ENCODE measurements around the gene KCTD14. TPM values are rescaled to one million over a fixed set of nuclear protein-coding genes. Genes with fewer than 3 reads are reported as not detected.

The KCTD14 gene
- total RNA-seq, 2 experiments from 2014 or later = not detected

- intact Hi-C loops (cut with micrococcal nuclease; ENCODE audit: unreplicated experiment) = no loop called here
- no peak for DNase-seq (ENCODE audit: low spot score)
- Histone ChIP-seq H4K20me1 (ENCODE audit: insufficient read depth, low read length) (no peaks in the 10 kb centered on the region), H3K79me2 (ENCODE audit: insufficient read depth, low read depth, low read length) (no peaks in the 10 kb centered on the region), H3K4me1 (ENCODE audit: insufficient read depth, low read length, poor library complexity, severe bottlenecking) (peaks cover 7% of the 10 kb centered on the region), H3K4me2 (ENCODE audit: low read length) (no peak overlapping the region), H2AFZ (ENCODE audit: low read length) (no peak overlapping the region), H3K27ac (ENCODE audit: low read depth, low read length, poor library complexity, severe bottlenecking) (no peak overlapping the region), H3K9me2 (ENCODE audit: insufficient read depth, low read length) (no peaks in the 10 kb centered on the region), H3K36me3 (ENCODE audit: insufficient read depth, low read length) (peaks cover 30% of the 10 kb centered on the region), H3K9me3 (ENCODE audit: low read length) (no peaks in the 10 kb centered on the region), H3K4me3 (ENCODE audit: low read depth, low read length, poor library complexity, severe bottlenecking) (no peak overlapping the region)
- CTCF ChIA-PET (ENCODE audit: unreplicated experiment) = no interaction called here
- no peak for TF ChIP-seq EZH2phosphoT487 (IDR thresholded peaks at IDR 0.05; ENCODE audit: borderline replicate concordance, low read depth, low read length)
- TF ChIP-seq CTCF (conservative IDR thresholded peaks at IDR 0.05; ENCODE audit: low read length) = no peak
- POLR2A ChIA-PET = interaction anchor here (0.6 kb wide), 1 partner anchor 486 kb away, joined by 5 read pairs; no protein-coding TSS in a partner anchor
- no TSS peak for BruUV-seq (replicated peaks)
These were observed 56.7 kb downstream of the KCTD14 start for GRCh38 chr11:77966338-77966737.

Other genes starting within 250 kb of the KCTD14 start
- gene RSF1, start 202.6 kb downstream of the KCTD14 start, total RNA-seq (2014; rRNA removed; shearing (Covaris generic)) = 33.5 and 56.9 TPM in 2 replicates
- 75.6 and 78.8 TPM in 2 replicates for gene RSF1, start 202.6 kb downstream of the KCTD14 start, total RNA-seq (2022)
- 11.0 and 16.2 TPM in 2 replicates for gene AAMDC, start 202.1 kb downstream of the KCTD14 start, total RNA-seq (2014; rRNA removed; shearing (Covaris generic))
- gene AAMDC, start 202.1 kb downstream of the KCTD14 start, total RNA-seq (2022) = 13.3 and 17.1 TPM in 2 replicates
- 50.6 and 57.1 TPM in 2 replicates for gene INTS4, start 28.6 kb downstream of the KCTD14 start, total RNA-seq (2014; rRNA removed; shearing (Covaris generic))
- gene INTS4, start 28.6 kb downstream of the KCTD14 start, total RNA-seq (2022) = 56.4 and 57.0 TPM in 2 replicates
- gene THRSP, start 40.6 kb upstream of the KCTD14 start, total RNA-seq (2014; rRNA removed; shearing (Covaris generic)) = not detected in 2 replicates
- gene THRSP, start 40.6 kb upstream of the KCTD14 start, total RNA-seq (2022) = not detected in 2 replicates
- 21.6 and 53.3 TPM in 2 replicates for gene NDUFC2, start 56.6 kb upstream of the KCTD14 start, total RNA-seq (2014; rRNA removed; shearing (Covaris generic))
- 95.7 and 106 TPM in 2 replicates for gene NDUFC2, start 56.6 kb upstream of the KCTD14 start, total RNA-seq (2022)
- 42.5 and 43.7 TPM in 2 replicates for gene ALG8, start 116.3 kb upstream of the KCTD14 start, total RNA-seq (2014; rRNA removed; shearing (Covaris generic))
- 61.9 and 66.1 TPM in 2 replicates for gene ALG8, start 116.3 kb upstream of the KCTD14 start, total RNA-seq (2022)
- gene KCTD21, start 165.3 kb upstream of the KCTD14 start, total RNA-seq (2014; rRNA removed; shearing (Covaris generic)) = 1.5 and 2.8 TPM in 2 replicates
- gene KCTD21, start 165.3 kb upstream of the KCTD14 start, total RNA-seq (2022) = 2.5 and 2.7 TPM in 2 replicates
- gene USP35, start 165.6 kb upstream of the KCTD14 start, total RNA-seq (2014; rRNA removed; shearing (Covaris generic)) = 3.2 and 3.4 TPM in 2 replicates
- gene USP35, start 165.6 kb upstream of the KCTD14 start, total RNA-seq (2022) = 4.8 and 4.9 TPM in 2 replicates

Data from OCI-LY7 (cell line).